ENCODE data around the gene STRN4. TPM values are rescaled to one million over a fixed set of nuclear protein-coding genes. Genes with fewer than 3 reads are reported as not detected.
"Not testable (repeated sequence)": the region's sequence is repeated elsewhere in the genome, so short reads cannot be mapped to it uniquely, and the experiment has no call there.

Gene STRN4
- total RNA-seq, 2 donors from 2014 or later, result 79.0 to 85.2 TPM

DNA sequence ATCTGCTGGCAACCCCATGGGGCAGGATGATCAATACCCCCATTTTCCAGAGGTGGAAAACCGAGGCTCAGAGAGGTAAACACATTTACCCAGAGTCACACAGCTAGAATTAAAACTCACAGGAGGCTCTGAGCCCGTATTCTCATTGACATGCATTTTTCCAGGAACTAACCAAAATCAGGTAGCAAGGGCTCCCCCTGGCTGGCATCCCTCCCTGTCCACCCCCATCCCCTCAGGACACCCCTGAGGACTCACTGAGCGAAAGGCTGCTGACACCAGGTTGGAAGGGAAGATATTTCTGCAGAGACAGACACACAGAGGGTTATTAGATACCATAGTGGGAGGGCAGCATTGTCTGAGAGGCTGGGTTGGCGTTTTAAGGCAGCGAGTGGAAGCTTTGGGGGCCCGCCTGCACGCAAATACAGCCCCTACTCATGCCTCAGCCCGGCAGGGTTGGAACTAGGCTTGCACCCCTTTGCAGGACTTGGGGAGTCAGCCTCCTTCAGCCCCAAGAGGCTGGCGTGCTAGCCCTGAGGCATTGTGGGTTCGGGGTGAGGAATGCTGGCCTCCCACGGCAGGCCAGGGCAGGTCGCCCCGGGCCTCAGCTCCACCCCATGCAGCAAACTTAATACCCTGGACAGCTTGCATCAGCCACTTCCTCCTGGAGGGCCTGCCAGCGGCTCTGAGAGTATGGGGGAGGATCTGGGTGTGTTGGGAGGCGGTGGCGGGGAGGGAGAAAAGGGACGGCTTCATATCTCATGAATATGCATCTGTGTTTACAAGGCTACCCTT lies 38.2 kb upstream of the STRN4 start:
- no peaks in the 10 kb centered on the region for H3K27me3 Mint-ChIP-seq (ENCODE audit: low read depth)
- peaks cover 48% of the 10 kb centered on the region for H3K4me1 Mint-ChIP-seq (ENCODE audit: low read depth)
- peak; percentile 86 to 87 for DNase-seq
- H3K27ac Mint-ChIP-seq, result peak overlapping the region; percentile 97
- peak overlapping the region; percentile 87 to 99 for H3K4me3 Mint-ChIP-seq
- peak; percentile 61 to 64 for ATAC-seq (replicated peaks in 1 of 2)
- H3K36me3 Mint-ChIP-seq (ENCODE audit: insufficient read depth in 2 of 2), result peaks cover 48 to 65% of the 10 kb centered on the region in 2 donors
- no peaks in the 10 kb centered on the region for H3K9me3 Mint-ChIP-seq

DNA sequence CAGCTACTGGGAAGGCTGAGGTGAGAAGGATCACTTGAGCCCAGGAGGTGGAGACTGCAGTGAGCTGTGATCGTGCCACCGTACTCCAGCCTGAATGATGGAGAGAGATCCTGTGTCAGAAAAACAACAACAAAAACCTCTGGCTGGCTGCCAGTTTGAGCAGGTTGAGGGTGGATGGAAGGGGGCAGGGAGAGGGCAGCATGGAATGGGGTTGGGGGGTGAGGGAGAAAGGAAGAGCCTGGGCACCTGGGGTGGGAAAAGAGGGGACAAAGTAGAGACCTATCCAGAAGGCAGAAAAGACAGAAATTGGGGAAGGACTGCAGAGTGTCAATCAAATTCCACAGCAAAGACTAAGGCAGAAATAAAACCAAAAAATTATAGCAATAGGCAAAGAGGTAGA lies 37.4 kb upstream of the STRN4 start:
- H3K4me3 Mint-ChIP-seq, result peak overlapping the region; percentile 87 to 99
- H3K27ac Mint-ChIP-seq, result peak overlapping the region; percentile 97
- peaks cover 49 to 70% of the 10 kb centered on the region in 2 donors for H3K36me3 Mint-ChIP-seq (ENCODE audit: insufficient read depth in 2 of 2)
- no peaks in the 10 kb centered on the region for H3K27me3 Mint-ChIP-seq (ENCODE audit: low read depth)
- DNase-seq, result no peak
- peaks cover 46% of the 10 kb centered on the region for H3K4me1 Mint-ChIP-seq (ENCODE audit: low read depth)
- no peaks in the 10 kb centered on the region for H3K9me3 Mint-ChIP-seq
- no peak for ATAC-seq (replicated peaks in 1 of 2)

DNA sequence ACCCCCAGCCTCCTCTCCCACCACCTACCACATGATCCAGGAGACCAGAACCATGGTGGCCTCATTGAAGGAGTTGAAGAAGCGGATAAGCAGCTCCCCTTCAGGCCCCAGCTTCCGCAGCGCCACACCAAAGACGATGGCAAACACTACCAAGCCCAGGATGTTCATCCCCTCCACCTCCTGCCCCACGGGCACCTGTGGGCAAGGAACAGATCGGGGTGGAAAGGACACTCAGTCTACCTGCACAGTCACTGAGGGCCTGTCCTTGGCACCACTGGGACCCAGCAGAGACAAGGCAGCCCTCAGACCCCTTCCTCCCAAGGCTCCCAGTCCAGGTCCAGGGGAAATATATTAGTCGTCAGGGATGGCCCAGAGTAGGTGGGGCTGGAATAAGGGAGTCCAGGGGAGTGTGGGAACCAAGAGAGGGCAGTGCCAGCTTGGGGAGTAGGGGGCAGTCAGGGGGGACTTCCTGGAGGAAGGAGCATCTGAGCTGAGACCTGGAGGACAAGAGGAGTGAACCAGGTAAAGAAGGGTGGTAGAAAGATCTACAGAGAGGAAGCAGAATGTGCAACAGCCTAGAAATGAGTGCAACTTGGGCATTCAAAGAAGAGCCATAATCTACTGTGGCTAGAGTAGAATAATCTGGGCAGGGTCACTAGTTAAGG lies 36.2 kb upstream of the STRN4 start:
- ATAC-seq (replicated peaks in 1 of 2), result no peak

GRCh38 chr19:46777956-46778645 lies 31.9 kb upstream of the STRN4 start:
- DNase-seq; H3K4me3 Mint-ChIP-seq; ATAC-seq (replicated peaks in 1 of 2); H3K27me3 Mint-ChIP-seq (ENCODE audit: low read depth); H3K9me3 Mint-ChIP-seq: not testable (repeated sequence)
- peaks cover 31 to 52% of the 10 kb centered on the region in 2 donors for H3K36me3 Mint-ChIP-seq (ENCODE audit: insufficient read depth in 2 of 2)
- H3K4me1 Mint-ChIP-seq (ENCODE audit: low read depth), result peaks cover 37% of the 10 kb centered on the region
- peak overlapping the region; percentile 76 for H3K27ac Mint-ChIP-seq

More for the DNA sequence above, 36.2 kb upstream of the STRN4 start:
- Mint-ChIP-seq H3K27ac (peak overlapping the region; percentile 97), H3K36me3 (ENCODE audit: insufficient read depth in 2 of 2) (peaks cover 54 to 73% of the 10 kb centered on the region in 2 donors), H3K9me3 (no peaks in the 10 kb centered on the region), H3K4me3 (peak overlapping the region; percentile 87 to 99), H3K4me1 (ENCODE audit: low read depth) (peaks cover 52% of the 10 kb centered on the region), H3K27me3 (ENCODE audit: low read depth) (no peaks in the 10 kb centered on the region)
- no peak for DNase-seq

DNA sequence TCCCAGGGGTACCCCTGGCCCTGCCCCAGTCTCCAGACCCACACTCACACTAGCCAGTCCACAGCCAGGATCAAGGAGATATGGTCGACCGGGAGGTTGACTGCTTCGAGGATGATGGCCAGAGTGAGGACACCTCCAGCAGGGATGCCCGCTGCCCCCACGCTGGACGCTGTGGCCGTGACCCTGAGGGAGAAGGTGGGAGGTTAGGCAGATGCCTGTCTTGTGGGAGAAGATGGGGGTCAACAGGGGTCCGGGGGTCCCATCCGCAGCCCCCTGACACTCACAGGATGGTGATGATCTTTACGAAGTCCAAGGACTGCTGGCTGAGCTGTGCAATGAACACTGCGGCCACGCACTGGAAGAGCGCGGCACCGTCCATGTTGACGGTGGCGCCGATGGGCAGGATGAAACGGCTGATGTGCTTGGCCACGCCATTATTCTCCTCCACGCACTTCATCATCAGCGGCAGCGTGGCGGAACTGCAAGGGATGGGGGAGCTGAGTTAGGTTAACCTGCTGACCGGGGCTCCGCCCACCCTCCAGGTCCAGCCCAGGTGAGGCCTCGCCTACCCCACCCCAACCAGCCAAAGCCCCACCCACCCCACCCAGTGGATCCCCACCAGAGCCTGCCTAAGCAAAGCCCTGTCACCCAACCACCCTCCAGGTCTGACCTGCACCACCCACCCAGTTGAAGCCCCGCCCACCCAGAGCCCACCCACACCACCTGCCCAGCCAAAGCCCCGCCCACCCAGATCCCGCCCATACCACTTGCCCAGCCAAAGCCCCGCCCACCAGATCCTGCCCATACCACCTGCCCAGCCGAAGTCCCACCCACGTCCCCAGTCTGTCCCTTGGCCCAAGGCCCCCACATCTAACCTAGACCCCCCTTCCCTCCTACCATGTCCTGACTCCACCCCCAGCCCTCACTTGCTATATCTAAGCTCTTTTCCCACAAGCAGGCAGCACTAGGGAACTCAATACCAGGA lies 31.0 kb upstream of the STRN4 start:
- Mint-ChIP-seq H3K27me3 (ENCODE audit: low read depth) (no peaks in the 10 kb centered on the region), H3K4me1 (ENCODE audit: low read depth) (peaks cover 32% of the 10 kb centered on the region), H3K9me3 (no peaks in the 10 kb centered on the region), H3K27ac (peak overlapping the region; percentile 76), H3K36me3 (ENCODE audit: insufficient read depth in 2 of 2) (peaks cover 25 to 43% of the 10 kb centered on the region in 2 donors), H3K4me3 (no peak overlapping the region)
- DNase-seq (peak in 1 of 2 donors; percentile 41), ATAC-seq (replicated peaks in 1 of 2) (peak; percentile 28 to 31)

DNA sequence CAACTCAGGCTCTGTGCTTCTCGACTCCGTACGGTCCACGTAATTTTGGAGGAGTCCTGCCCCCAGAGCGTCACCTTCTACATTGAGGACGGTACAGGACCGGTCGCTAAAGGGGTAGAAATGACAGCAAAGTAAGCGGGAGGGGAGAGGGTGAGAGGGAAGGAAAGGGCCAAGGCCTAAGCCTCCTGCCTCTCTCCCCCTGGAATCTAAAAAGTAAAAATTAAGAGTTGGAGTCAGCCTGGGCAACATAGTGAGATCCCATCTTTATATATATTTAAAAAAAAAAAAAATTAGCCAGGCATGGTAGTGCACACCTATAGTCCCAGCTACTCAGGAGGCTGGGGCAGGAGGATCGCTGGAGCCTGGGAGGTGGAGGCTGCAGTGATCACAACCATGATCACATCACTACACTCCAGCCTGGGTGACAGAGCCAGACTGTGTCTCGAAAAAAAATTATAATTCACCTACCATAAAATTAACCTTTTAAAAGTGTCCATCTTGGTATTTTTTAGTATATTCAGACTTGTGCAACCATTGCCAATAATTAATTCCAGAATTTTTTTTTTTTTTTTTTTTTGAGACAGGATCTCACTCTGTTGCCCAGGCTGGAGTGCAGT lies 29.5 kb upstream of the STRN4 start:
- no peaks in the 10 kb centered on the region for H3K9me3 Mint-ChIP-seq
- no peak for ATAC-seq (replicated peaks in 1 of 2)
- peaks cover 18 to 30% of the 10 kb centered on the region in 2 donors for H3K36me3 Mint-ChIP-seq (ENCODE audit: insufficient read depth in 2 of 2)
- H3K27me3 Mint-ChIP-seq (ENCODE audit: low read depth), result no peaks in the 10 kb centered on the region
- no peak overlapping the region for H3K27ac Mint-ChIP-seq
- no peak overlapping the region for H3K4me3 Mint-ChIP-seq
- no peak for DNase-seq
- peaks cover 25% of the 10 kb centered on the region for H3K4me1 Mint-ChIP-seq (ENCODE audit: low read depth)

- H3K9me3 Mint-ChIP-seq, result no peaks in the 10 kb centered on the region
- no peak for DNase-seq
- no peaks in the 10 kb centered on the region for H3K27me3 Mint-ChIP-seq (ENCODE audit: low read depth)
- H3K36me3 Mint-ChIP-seq (ENCODE audit: insufficient read depth in 2 of 2), result peaks cover 14 to 22% of the 10 kb centered on the region in 2 donors
- peaks cover 15% of the 10 kb centered on the region for H3K4me1 Mint-ChIP-seq (ENCODE audit: low read depth)
- no peak overlapping the region for H3K27ac Mint-ChIP-seq
- ATAC-seq (replicated peaks in 1 of 2), result no peak
- H3K4me3 Mint-ChIP-seq, result no peak overlapping the region
Observed at GRCh38 chr19:46773018-46773399, 26.8 kb upstream of the STRN4 start.

GRCh38 chr19:46772170-46773017 lies 26.1 kb upstream of the STRN4 start:
- H3K27me3 Mint-ChIP-seq (ENCODE audit: low read depth), result no peaks in the 10 kb centered on the region
- ATAC-seq (replicated peaks in 1 of 2) (no peak), DNase-seq (no peak)
- no peaks in the 10 kb centered on the region for H3K9me3 Mint-ChIP-seq
- H3K27ac Mint-ChIP-seq, result peak overlapping the region; percentile 16
- H3K36me3 Mint-ChIP-seq (ENCODE audit: insufficient read depth in 2 of 2), result peaks cover 11 to 19% of the 10 kb centered on the region in 2 donors
- H3K4me1 Mint-ChIP-seq (ENCODE audit: low read depth), result peaks cover 11% of the 10 kb centered on the region
- H3K4me3 Mint-ChIP-seq, result no peak overlapping the region

DNA sequence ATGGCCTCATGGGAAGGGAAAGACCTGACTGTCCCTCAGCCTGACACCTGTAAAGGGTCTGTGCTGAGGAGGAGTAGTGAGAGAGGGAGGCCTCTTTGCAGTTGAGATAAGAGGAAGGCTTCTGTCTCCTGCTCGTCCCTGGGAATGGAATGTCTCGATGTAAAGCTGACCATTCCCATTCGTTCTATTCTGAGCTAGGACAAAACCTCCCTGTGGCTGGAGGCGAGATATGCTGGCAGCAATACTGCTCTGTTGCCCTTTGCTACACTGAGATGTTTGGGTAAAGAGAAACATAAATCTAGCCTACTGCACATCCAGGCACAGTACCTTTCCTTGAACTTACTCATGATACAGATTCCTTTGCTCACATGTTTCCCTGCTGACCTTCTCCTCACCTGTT lies 22.5 kb upstream of the STRN4 start:
- not testable (repeated sequence) for H3K27me3 Mint-ChIP-seq (ENCODE audit: low read depth); ATAC-seq (replicated peaks in 1 of 2); DNase-seq; H3K4me3 Mint-ChIP-seq; H3K36me3 Mint-ChIP-seq (ENCODE audit: insufficient read depth in 2 of 2); H3K9me3 Mint-ChIP-seq
- peaks cover 12% of the 10 kb centered on the region for H3K4me1 Mint-ChIP-seq (ENCODE audit: low read depth)
- H3K27ac Mint-ChIP-seq, result peak overlapping the region; percentile 82

DNA sequence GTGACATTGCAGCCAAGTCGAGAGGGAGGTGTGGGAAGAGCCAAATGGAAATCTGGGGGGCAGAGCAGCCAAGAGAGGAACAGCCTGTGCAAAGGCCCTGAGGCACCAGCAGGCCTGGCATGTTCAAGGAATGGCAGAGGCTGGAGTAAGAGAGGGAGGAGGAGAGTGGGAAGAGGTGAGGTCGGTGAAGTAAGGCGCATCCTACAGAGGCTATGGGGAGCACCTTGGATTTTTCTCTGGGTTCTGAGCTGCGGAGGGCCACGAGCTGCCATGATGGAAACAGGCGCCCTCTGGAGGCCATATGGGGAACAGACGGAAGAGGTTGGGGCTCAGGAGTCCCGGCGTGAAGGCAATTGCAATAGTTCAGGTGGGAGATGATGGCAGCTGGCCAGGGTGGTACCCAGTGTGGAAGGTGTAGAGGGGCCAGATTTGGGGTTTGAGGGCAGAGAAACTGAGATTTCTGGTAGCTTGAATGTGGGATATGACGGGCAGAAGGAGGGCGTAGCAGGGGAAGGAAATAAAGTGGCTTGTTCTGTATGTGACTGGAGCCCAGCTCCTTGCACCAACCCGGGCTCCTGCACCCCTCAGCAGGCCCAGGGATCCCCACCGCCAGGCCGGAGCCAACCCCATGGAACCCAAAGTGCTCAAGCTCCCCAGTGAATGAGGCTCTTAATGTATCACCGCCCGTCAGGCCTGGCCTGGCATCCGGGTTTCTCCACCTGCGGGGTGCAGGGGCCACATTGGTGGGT lies 20.5 kb upstream of the STRN4 start:
- H3K4me3 Mint-ChIP-seq, result no peak overlapping the region
- H3K27me3 Mint-ChIP-seq (ENCODE audit: low read depth), result no peaks in the 10 kb centered on the region
- H3K27ac Mint-ChIP-seq, result peak overlapping the region; percentile 0

DNA sequence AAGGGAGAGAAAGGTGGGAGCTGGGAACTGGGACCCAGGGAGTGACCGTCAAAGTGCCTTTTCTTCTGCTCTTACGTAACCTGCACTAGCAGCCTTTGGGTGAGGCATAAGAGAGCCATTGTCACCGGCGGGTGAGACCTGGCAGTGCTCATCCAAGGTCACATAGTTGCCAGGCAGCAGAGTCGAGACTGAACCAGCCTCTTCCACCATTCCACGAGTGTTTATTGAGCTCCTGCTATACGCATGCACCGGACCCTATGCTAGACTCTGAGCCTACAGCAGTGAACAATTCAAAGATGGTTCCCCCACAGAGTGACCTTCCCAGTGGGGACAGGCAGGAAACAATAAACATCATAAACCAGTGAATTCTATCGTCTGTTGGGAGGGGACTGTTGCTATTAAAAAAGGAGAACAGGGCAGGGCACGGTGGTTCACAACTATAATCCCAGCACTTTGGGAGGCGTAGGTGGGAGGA lies 18.6 kb upstream of the STRN4 start:
- H3K4me3 Mint-ChIP-seq, result no peak overlapping the region
- no peaks in the 10 kb centered on the region for H3K36me3 Mint-ChIP-seq (ENCODE audit: insufficient read depth in 2 of 2)
- ATAC-seq (replicated peaks in 1 of 2), result no peak
- H3K27ac Mint-ChIP-seq, result no peak overlapping the region
- no peaks in the 10 kb centered on the region for H3K27me3 Mint-ChIP-seq (ENCODE audit: low read depth)
- H3K4me1 Mint-ChIP-seq (ENCODE audit: low read depth), result peaks cover 7% of the 10 kb centered on the region
- no peak for DNase-seq
- H3K9me3 Mint-ChIP-seq, result no peaks in the 10 kb centered on the region

More for the DNA sequence above, 20.5 kb upstream of the STRN4 start:
- peaks cover 7% of the 10 kb centered on the region for H3K4me1 Mint-ChIP-seq (ENCODE audit: low read depth)
- DNase-seq, result peak; percentile 68 to 73
- ATAC-seq (replicated peaks in 1 of 2), result peak; percentile 75 to 79
- no peaks in the 10 kb centered on the region for H3K9me3 Mint-ChIP-seq
- H3K36me3 Mint-ChIP-seq (ENCODE audit: insufficient read depth in 2 of 2), result no peaks in the 10 kb centered on the region

Measured in activated T-cell treated with anti-CD3 and anti-CD28 coated beads, Interleukin-2, amount 50 U/mL, for 72 hours (primary cell).